ENCODE measurements around the gene SURF4. TPM values are rescaled to one million over a fixed set of nuclear protein-coding genes. Genes with fewer than 3 reads are reported as not detected.

SURF4 gene
- total and polyA plus RNA-seq, 2 of the 13 experiments (the other 11 are each of a cell fraction or from before 2014, with no cell fraction given) = 220 to 265 TPM

- TF ChIP-seq, protein P1, sequence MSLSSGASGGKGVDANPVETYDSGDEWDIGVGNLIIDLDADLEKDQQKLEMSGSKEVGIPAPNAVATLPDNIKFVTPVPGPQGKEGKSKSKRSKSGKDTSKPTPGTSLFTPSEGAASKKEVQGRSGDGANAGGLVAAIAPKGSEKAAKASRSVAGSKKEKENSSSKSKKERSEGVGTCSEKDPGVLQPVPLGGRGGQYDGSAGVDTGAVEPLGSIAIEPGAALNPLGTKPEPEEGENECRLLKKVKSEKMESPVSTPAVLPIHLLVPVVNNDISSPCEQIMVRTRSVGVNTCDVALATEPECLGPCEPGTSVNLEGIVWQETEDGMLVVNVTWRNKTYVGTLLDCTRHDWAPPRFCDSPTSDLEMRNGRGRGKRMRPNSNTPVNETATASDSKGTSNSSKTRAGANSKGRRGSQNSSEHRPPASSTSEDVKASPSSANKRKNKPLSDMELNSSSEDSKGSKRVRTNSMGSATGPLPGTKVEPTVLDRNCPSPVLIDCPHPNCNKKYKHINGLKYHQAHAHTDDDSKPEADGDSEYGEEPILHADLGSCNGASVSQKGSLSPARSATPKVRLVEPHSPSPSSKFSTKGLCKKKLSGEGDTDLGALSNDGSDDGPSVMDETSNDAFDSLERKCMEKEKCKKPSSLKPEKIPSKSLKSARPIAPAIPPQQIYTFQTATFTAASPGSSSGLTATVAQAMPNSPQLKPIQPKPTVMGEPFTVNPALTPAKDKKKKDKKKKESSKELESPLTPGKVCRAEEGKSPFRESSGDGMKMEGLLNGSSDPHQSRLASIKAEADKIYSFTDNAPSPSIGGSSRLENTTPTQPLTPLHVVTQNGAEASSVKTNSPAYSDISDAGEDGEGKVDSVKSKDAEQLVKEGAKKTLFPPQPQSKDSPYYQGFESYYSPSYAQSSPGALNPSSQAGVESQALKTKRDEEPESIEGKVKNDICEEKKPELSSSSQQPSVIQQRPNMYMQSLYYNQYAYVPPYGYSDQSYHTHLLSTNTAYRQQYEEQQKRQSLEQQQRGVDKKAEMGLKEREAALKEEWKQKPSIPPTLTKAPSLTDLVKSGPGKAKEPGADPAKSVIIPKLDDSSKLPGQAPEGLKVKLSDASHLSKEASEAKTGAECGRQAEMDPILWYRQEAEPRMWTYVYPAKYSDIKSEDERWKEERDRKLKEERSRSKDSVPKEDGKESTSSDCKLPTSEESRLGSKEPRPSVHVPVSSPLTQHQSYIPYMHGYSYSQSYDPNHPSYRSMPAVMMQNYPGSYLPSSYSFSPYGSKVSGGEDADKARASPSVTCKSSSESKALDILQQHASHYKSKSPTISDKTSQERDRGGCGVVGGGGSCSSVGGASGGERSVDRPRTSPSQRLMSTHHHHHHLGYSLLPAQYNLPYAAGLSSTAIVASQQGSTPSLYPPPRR (CRISPR knock-in tag; IDR thresholded peaks at IDR 0.05; ENCODE audit: borderline replicate concordance) = no peak
- TF ChIP-seq ZNF75D (CRISPR knock-in tag; IDR thresholded peaks at IDR 0.05; ENCODE audit: borderline replicate concordance) = no peak
- no peak for TF ChIP-seq ZNF720 (CRISPR knock-in tag; IDR thresholded peaks at IDR 0.05)
- TF ChIP-seq FOXC1 (CRISPR knock-in tag; IDR thresholded peaks at IDR 0.05; ENCODE audit: borderline replicate concordance) = peak; percentile 51; the same call in 1 of the 2 replicates
- no peak for TF ChIP-seq ZNF337 (CRISPR knock-in tag; IDR thresholded peaks at IDR 0.05; ENCODE audit: borderline replicate concordance, low read depth)
- TF ChIP-seq KDM5B (CRISPR knock-in tag; IDR thresholded peaks at IDR 0.05; ENCODE audit: borderline replicate concordance) = no peak
- TF ChIP-seq MIER3 (CRISPR knock-in tag; IDR thresholded peaks at IDR 0.05; ENCODE audit: borderline replicate concordance) = no peak; the same call in 1 of the 2 replicates
- no peak for TF ChIP-seq ZNF780A (CRISPR knock-in tag; IDR thresholded peaks at IDR 0.05)
- no peak for TF ChIP-seq CCDC6 (CRISPR knock-in tag; IDR thresholded peaks at IDR 0.05)
- no peak for TF ChIP-seq ZMAT5 (CRISPR knock-in tag; IDR thresholded peaks at IDR 0.05; ENCODE audit: borderline replicate concordance, low read depth)
- no peak for TF ChIP-seq ZHX1 (CRISPR knock-in tag; IDR thresholded peaks at IDR 0.05; ENCODE audit: low read depth)
- TF ChIP-seq, protein P2, sequence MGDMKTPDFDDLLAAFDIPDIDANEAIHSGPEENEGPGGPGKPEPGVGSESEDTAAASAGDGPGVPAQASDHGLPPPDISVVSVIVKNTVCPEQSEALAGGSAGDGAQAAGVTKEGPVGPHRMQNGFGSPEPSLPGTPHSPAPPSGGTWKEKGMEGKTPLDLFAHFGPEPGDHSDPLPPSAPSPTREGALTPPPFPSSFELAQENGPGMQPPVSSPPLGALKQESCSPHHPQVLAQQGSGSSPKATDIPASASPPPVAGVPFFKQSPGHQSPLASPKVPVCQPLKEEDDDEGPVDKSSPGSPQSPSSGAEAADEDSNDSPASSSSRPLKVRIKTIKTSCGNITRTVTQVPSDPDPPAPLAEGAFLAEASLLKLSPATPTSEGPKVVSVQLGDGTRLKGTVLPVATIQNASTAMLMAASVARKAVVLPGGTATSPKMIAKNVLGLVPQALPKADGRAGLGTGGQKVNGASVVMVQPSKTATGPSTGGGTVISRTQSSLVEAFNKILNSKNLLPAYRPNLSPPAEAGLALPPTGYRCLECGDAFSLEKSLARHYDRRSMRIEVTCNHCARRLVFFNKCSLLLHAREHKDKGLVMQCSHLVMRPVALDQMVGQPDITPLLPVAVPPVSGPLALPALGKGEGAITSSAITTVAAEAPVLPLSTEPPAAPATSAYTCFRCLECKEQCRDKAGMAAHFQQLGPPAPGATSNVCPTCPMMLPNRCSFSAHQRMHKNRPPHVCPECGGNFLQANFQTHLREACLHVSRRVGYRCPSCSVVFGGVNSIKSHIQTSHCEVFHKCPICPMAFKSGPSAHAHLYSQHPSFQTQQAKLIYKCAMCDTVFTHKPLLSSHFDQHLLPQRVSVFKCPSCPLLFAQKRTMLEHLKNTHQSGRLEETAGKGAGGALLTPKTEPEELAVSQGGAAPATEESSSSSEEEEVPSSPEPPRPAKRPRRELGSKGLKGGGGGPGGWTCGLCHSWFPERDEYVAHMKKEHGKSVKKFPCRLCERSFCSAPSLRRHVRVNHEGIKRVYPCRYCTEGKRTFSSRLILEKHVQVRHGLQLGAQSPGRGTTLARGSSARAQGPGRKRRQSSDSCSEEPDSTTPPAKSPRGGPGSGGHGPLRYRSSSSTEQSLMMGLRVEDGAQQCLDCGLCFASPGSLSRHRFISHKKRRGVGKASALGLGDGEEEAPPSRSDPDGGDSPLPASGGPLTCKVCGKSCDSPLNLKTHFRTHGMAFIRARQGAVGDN (CRISPR knock-in tag; IDR thresholded peaks at IDR 0.05) = no peak
- no peak for TF ChIP-seq CENPX (CRISPR knock-in tag; IDR thresholded peaks at IDR 0.05)
- no peak for TF ChIP-seq ZBTB46 (CRISPR knock-in tag; IDR thresholded peaks at IDR 0.05; ENCODE audit: borderline replicate concordance)
Measured at GRCh38 chr9:133375116-133375723, 640 bp downstream of the SURF4 start (continued).
